NCI-H1092 treated with DMSO at 0.1 percent for 48 hours (cell line): ENCODE data around the gene MDP1.

Experiments used
- DNase-seq: peaks from one replicate; lab custom pipeline; 2025; lab: John Stamatoyannopoulos, UW

MDP1 gene

DNA sequence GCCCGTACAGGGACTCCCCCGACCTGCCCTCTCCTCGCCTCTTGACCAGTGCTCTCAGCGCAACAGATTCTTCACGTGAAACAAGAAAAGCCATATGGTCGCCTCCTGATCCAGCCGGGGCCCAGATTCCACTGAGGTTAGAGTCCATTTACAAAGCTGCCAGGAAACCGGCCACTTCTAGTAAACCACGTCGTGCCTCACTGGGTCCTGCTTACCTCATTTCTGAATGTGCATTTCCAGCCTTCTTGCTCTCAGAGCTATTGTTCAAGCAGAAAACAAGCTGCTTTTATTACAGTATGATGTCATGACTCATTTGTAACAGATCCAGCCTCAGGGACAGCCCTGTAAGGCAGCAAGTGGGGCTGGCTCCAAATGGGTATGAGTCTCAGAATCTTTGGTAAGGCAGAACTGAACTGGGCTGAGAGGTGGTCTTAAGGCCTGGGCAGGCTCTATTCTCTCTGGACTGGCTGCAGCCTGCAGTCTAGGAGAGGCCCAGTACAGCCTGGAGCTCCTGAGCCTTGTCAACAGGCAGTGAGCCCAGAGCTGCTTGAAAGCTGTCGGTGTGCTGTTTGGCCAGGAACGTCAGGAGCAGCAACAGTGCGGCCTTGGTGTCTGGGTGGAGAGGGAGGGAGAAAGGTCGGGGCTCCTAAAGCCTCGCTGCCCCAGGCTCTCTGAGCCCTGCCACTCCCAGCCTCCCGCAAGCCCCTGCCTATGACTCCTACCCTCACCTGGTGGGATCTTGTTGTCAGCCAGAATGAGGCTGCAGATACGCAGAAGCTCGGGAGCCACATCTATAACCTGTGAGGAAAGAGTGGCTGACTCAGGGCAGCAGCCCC is 35.7 kb downstream of the MDP1 start:
- no peak for DNase-seq

DNA sequence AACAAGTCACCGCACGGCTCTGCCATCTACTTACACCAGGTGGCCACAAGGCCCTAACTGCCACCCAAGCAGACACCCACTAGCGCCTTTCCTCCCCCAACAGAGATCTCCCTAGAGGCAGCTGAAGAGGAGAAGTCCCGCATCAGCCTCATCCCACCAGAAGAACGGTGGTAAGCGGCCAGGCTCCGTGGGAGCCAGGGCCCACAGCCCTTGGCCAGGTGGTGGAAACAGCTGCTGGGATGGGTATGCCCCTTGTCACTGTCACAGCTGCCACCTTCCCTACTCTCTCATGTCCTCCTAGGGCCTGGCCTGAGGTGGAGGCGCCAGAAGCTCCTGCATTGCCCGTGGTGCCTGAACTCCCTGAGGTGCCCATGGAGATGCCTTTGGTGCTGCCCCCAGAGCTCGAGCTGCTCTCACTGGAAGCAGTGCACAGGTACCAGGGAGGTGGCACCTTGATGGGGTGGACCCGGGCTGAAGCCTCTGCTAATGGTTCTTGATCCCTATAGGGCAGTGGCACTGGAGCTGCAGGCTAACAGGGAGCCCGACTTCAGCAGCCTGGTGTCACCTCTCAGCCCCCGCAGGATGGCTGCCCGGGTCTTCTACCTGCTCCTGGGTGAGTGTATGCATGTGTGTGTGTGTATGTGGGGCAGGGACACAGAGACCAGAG is 36.4 kb downstream of the MDP1 start:
- DNase-seq, result no peak

DNA sequence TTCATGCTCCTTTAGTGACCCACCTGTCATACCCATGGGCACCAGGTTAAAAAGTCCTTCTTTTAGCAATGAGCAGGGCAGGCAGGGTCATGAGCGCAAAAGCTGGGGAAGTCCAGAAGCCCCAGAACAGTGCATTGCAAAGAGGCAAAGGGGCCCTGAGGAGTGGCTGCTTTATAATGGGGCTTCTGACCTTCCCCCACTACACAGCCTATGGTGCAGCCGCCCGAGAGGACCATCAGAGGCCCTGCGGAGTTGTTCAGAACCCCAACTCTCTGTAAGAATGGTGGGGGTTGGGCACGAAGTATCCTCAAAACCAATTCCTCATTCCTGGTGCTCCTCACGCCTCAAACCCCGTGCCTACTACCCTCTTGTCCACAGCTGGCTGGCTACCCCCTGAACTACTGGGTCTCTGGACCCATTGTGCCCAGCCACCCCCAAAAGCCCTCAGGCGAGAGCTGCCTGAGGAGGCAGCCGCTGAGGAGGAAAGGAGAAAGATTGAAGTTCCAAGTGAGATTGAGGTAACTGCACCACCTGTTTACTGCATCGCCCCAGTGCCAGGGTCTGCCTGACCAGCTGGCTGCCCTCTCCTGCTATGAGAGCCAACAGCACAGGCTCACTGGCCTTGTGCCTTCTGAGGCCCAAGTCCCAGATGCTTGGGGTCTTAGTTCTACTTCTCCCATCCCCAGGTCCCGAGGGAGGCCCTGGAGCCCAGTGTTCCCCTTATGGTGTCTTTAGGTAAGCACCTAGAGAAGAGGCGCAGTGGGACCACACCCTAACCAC is 37.3 kb downstream of the MDP1 start:
- DNase-seq, result no peak

DNA sequence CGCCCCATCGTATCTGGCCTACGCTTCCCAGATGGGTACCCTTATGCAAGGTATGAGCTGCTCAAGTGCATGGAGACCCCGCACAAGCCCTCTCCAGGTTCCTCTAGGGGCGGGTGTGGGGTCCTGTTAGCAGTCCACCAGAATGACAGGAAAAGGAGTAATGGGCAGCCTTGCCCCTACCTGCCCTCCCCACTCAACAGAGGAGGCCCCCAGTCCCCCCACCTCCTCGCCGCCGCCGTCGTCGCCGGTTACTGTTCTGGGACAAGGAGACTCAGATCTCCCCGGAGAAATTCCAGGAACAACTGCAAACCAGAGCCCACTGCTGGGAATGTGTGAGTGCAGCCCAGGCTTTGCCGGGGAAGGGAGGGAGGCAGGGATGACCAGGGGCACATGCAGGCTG is 38.0 kb downstream of the MDP1 start:
- no peak for DNase-seq

DNA sequence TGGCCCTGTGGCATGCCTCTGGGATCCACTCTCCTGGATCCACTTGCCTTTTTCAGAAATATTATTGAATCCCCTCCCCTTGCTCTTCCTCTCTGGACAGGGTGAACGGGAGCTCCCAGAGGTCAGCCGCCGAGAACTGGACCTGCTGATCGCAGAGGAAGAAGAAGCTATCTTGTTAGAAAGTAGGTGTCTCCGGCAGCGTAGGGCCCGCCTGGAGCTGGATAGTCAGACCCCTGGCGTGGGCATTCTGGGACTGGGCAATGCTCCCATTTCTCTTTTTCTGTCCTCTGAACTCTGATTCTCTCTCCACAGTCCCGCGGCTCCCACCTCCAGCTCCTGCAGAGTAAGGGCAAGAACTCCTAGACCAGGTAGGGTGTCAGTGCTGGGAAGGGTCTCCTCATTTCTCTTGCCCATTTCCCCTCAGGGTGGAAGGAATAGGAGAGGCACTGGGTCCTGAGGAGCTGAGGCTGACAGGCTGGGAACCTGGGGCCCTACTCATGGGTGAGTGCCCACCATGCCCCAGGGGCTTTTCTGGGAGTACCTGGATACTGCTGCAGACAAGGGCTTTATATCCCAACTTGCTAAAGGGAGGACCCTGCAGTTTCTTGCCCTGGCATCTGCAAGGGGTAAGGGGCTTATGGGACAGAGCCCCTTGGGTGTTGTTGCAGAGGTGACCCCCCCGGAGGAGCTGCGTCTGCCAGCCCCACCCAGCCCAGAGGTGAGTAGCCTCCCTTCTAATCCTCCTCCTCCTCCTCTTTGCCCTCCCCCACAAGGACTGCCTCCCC is 38.6 kb downstream of the MDP1 start:
- no peak for DNase-seq

DNA sequence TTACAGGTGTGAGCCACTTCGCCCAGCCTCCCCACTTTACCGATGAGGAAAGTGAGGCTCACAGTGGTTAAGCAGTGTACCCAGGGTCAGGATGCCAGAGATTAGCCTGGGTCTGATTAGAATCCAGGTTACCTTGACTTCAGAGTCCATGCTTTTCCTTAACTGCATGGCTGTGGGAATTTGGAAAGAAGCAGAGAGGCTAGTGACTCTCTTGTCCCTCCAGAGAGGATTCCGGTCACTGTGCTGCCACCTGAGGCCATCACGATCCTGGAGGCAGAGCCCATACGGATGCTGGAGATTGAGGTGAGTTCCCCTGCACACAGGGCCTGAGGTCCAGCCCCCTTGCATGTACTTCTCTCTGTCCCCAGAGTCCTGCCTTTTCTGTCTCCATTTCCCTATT is 39.3 kb downstream of the MDP1 start:
- DNase-seq, result no peak

DNA sequence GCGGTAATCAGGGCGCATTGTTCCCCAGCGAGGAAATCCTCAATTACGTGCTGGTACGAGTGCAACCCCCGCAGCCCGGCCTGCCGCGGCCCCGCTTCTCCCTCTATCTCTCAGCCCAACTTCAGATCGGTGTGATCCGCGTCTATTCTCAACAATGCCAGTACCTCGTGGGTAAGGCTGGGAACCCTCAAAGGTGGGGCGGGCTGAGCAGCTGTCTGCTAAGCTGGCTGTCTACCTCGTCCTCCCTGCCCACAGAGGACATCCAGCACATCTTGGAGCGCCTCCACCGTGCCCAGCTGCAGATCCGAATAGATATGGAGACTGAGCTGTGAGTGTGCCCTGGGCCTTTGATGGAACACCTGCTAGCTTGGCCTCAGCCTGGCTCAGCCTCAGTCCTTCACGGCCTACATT is 43.0 kb downstream of the MDP1 start:
- no peak for DNase-seq

DNA sequence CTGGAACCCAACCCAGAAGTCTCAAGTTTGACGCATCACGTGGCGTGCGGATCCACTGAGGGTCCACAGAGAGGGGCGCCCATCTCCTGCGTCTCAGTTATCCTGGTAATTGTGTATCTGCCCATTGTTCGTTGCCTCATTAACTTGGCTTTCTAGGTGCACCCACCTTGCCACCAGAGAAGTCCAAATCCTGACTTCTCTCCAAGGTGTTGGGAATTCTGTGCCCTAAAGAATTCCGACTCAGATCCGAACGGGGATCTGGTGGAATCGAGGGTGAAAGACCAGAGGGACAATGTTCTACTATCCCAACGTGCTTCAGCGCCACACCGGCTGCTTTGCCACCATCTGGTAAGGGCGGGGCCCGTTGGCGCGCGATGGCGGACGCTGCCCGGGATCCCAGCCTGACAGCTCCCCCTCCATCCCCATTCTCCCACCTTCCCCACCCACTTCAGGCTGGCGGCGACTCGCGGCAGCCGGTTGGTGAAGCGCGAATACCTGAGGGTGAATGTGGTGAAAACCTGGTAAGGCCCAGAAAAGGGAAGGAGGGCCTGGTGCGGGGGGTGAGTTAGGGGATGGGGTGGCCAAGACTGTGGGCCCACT is 43.5 kb downstream of the MDP1 start:
- DNase-seq, result no peak

DNA sequence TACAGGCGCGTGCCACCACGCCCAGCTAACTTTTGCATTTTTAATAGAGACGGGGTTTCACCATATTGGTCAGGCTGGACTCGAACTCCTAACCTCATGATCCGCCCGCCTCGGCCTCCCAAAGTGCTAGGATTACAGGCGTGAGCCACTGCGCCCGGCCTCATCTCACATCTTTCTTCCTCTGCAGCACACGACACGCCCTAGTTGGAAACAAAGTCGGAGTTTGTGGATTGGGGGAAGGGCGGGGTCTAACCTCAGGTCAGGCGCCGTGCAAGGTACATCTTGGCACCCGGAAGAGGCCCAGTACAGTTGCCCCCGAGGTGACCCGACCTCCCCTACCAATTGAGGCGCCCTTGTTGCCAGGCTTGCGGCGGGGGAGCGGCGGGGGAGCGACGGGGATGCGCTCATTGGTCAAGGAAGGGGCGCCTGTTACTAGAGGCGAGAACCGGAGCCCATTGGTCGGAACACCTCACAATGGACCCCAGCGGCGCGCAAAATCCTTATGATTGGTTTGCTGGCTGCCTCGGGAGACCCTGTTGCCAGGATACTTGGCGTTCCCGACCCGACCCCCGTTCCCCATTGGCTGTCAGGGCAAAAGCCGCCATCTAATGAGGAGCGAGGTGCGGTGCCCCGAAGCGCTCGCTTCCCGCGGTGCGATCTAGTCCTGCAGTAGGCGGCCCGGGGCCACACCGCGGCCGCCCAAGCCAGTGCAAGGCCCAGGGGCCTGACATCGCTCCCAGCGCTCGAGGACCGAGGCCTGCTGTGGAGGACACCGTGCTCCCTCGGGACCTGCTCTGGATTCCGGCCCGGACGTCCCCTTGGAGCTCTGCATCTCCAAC is 44.2 kb downstream of the MDP1 start, which contains the start of gene REC8:
Gene REC8, plus strand, starts transcription at position 659 of the 839 bp plus-strand sequence. CDS start 473 bp downstream, outside the sequence.
- peak; percentile 96 for DNase-seq

DNA sequence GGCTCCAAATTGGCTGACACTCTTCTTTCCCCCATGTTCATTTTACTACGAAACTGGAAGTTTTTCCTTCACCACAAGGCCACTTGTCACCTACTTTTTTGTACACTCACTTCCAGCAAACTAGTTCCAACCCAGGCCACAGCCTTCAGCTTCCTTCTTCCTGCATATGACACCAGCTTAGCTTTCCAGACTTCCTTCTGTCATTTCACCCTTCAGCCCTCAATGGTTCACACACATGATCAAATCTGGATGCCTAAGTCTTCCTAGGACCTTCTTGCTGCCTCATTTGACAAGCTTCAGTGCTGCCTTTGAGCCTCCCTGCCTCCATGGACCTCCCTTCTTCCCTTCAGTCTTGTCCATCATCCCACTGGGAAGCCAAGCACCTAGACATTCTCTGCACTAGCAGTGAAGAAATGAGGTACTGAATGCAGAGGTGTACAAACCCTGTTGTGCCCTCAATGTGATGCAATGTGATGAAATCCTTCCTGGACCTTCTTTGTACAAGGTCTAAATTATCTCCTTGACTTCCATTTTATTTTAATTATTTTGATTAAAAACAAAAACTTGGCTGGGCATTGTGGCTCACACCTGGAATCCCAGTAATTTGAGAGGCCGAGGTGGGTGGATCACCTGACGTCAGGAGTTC is 48.3 kb downstream of the MDP1 start:
- no peak for DNase-seq

DNA sequence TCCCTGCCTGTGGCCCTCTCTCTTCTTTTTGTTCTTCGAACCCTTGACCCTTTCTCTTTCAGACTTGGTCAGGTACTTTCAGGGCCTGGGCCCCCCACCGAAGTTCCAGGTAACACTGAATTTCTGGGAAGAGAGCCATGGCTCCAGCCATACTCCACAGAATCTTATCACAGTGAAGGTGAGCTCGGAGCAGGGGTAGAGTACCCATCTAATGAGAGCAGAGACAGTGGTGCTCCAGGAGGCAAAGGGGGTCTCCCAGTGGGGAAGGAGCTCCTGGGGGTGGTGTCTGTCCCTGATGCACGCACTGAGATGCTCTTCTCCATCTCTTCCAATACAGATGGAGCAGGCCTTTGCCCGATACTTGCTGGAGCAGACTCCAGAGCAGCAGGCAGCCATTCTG is 50.1 kb downstream of the MDP1 start:
- DNase-seq, result no peak

DNA sequence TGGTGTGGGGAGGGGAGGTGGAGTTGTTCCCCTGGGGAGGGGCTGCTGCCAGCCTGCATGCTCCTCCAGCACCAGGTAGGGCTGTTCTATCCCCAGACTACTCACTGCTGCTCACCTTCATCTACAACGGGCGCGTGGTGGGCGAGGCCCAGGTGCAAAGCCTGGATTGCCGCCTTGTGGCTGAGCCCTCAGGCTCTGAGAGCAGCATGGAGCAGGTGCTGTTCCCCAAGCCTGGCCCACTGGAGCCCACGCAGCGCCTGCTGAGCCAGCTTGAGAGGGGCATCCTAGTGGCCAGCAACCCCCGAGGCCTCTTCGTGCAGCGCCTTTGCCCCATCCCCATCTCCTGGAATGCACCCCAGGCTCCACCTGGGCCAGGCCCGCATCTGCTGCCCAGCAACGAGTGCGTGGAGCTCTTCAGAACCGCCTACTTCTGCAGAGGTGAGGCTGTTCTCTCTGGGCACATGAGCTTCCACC is 51.3 kb downstream of the MDP1 start:
- DNase-seq, result no peak
